Limb (tissue), 2 donors: ENCODE results near the gene TOR1B.
A peak's percentile ranks its signal among the peaks of the same experiment; 100 is the strongest.
"Not testable (repeated sequence)": the region's sequence is repeated elsewhere in the genome, so short reads cannot be mapped to it uniquely, and the experiment has no call there.

ENCODE experiments used
- DNase-seq, 2 donors: peaks; one replicate each; pipeline ENCODE4 v3.0.0-alpha.2; 2016; ENCODE audit errors: extremely low spot score in 2 of 2

The TOR1B gene

DNA sequence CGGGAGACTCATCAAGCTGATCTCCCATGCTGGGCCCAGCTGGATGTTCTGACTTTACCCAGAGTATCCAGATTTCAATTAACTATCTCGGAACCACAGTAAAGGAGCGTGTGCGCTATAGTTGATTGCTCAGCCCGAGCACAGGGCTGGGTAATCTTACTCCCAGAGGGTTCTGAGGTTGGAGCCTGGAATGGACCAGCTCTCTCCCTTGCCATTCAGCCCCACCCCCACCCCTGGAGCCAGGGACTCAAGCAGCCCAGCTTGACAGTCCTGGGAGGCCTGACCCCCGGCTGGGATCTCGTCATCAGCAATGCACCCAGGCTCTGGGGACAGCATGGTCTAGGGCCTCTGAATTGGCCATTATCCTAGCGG is 26.4 kb upstream of the TOR1B start:
- no peak for DNase-seq

DNA sequence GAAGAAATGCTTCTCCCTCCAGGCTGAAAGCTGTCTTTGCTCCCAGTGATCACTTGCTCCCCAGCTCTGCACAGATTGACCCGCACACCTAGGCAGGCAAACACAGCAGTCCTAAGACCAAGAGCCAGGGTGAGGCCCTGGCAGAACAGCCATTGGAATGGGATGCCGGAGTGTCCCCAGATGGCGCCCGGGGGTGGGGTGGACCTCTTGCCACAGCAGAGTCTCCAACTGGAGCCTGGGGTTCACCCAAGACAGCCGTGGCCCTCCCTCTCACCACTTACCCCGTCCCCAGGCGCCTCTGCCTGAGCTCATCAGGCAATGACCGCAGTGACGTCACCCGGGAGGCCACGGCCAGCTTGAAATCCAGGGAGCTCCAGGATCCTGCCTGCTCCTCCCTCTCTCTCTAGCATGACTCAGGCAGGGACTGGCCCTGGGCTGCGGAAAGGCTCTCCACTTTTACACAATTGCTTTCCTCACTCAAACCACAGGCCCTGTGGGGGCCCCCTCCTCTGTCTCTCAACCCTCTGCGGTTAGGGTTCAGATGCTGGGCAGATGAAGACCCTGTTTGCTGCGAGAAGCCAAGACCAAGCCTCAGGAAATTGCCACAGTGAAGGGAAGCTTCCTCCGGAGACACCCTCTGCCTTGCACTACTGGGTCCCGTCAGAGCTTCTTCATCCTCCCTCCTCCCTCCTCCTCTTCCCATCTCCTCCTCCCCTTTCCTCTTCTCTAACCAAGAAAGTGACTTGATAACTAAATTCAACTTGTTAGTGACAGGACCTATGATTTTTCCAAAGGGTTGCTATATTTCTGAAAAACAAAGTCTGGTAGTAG is 25.8 kb upstream of the TOR1B start:
- DNase-seq, result peak; percentile 81 to 84

DNA sequence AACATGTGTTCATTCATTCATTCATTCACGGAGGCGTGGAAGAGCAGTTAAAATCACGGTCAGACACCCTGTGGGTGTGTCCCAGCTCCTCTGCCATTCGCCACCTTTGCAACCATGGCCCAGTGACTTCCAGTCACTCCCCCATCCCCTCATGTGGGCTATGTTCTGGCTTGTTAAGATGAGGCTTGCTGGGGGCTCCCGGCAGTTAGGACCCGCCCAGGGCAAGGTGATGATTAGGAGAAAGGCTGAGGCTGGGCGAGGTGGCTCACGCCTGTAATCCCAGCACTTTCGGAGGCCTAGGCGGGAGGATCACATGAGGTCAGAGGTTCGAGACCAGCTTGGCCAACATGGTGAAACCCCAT is 25.2 kb upstream of the TOR1B start:
- no peak for DNase-seq

DNA sequence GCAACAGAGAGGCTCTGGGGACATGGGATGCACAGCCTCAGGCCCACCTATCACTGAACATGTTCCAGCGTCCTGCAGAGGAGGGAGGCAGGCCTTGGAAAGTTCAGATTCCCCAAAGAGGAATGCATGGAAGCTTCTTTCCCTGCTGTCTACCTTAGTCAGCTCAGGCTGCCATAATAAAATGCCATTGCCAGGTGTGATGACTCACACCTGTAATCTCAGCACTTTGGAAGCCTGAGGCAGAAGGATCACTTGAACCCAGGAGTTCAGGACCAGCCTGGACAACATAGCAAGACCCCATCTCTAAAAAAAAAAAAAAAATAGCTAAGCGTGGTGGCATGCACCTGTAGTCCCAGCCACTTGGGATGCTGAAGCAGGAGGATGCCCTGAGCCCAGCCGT is 24.5 kb upstream of the TOR1B start:
- no peak for DNase-seq

DNA sequence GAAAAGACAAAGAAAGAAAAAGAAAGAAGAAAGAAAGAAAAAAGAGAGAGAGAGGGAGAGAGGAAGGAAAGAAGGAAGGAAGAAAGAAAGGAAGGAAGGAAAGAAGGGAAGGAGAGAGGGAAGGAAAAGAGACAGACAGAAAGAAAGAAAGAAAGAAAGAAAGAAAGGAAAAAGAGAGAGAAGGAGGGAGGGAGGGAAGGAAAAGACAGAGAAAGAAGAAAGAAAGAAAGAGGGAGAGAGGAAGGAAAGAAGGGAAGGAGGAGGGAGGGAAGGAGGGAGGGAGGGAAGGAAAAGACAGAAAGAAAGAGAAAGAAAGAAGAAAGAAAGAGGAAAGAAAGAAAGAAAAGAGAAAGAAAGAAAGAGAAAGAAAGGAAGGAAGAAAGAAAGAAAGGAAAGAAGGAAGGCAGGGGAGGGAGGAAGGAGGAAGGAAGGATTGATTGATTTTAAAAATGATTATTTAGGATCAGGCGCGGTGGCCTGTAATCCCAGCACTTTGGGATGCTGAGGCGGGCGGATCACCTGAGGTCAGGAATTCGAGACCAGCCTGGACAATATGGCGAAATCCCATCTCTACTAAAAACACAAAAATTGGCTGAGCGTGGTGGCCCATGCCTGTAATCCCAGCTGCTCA is 23.3 kb upstream of the TOR1B start:
- no peak for DNase-seq

DNA sequence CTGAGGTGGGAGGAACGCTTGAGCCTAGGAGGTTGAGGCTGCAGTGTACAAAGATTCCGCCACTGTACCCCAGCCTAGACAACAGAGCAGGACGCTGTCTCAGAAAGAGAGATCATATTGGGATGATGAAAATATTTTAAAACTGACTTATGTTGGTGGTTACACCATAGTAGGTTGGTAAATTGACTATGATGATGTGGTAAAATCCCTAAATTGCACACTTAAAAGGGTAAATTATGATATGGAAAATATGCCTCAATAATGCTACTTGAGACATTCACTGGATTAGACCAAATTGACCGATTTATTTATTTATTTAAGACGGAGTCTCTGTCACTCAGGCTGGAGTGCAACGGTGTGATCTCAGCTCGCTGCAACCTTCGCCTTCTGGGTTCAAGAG is 21.9 kb upstream of the TOR1B start:
- no peak for DNase-seq

DNA sequence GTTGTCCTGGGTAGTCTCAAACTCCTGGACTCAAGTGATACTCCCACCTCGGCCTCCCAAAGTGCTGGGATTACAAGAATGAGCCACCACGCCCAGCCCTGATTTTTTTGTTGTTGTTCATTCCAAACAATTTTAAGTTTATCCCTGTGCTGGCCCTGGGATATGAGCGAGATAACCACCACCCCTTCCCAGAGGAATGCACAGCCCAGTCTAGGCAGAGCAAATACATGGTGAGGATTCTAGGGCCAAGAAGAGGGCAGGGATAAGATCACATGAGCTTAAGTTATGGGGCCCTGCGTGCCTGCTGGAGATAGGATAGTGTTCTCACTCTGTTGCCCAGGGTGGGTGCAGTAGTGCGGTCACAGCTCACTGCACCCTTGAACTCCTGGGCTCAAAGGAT is 21.0 kb upstream of the TOR1B start:
- no peak for DNase-seq

DNA sequence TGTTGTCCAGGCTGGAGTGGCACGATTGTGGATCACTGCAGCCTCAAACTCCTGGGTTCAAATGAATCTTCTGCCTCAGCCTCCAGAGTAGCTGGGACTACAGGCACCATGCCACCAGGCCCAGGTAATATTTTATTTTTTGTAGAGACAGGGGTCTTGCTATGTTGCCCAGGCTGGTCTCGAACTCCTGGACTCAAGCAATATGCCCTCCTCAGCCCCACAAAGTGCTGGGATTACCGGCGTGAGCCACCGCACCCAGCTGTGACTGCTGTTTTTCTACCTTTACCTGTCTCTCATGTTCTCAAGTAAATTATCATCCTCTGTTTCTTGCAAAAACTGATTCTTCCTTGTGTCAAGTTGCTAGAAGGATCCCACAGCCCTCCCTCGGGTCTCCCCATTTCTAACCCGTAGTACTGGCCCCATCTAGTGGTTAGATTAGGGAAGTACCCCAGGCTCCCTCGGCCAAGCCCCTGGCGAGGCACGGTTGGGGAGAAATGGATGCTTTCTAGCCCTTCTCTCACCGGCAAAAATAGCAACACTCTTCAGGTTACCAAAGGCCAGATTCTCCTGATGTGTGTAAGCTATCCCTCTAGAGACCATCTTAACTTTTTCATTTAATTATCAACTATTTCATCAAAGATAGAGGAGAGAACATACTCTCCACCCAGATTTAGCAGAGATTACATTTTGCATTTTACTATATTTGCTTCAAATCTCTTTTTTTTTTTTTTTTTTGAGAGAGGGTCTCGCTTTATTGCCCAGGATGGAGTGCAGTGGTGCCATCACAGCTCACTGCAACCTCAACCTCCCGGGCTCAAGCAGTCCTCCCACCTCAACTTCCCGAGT is 19.2 kb upstream of the TOR1B start:
- DNase-seq, result peak; percentile 80 to 84

DNA sequence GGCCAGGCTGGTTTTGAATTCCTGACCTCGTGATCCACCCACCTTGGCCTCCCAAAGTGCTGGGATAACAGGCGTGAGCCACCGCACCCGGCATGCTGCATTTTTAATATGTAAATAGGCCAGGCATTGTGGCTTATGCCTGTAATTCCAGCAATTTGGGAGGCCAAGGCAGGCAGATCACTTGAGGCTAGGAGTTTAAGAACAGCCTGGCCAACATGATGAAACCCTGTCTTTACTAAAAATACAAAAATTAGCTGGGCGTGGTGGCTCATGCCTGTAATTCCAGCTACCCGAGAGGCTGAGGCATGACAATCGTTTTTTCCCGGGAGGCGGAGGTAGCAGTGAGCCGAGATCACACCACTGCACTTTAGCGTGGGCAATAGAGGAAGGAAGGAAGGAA is 18.0 kb upstream of the TOR1B start:
- not testable (repeated sequence) for DNase-seq

DNA sequence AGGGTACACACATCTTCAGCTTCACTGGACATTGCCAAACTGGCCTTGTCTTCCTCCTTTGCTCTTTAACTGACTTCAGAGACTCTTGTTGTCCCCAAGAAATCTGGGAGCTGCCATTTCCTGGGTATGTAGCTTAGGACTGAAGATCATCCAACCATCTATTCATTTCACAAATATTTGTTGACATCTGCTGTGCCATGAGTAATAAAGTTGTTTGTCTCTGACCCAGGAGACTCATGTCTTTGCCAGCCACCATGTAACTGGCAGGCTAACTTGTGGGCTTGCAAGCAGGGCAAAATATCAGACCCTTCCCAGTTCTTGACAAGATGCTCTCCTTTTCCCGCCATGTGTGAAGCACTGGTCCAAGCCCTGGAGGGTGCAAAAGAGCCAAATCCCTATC is 17.1 kb upstream of the TOR1B start:
- DNase-seq, result no peak

DNA sequence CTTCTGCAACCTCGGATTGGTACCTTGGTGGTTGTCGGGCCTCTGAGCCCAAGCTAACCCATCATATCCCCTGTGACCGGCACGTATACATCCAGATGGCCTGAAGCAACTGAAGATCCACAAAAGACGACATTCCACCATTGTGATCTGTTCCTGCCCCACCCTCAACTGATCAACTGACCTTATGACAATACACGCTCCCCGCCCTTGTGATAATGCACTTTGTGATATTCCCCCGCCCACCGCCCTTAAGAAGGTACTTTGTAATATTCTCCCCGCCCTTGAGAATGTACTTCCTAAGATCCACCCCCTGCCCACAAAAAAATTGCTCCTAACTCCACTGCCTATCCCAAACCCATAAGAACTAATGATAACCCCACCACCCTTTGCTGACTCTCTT is 16.5 kb upstream of the TOR1B start:
- DNase-seq, result no peak

DNA sequence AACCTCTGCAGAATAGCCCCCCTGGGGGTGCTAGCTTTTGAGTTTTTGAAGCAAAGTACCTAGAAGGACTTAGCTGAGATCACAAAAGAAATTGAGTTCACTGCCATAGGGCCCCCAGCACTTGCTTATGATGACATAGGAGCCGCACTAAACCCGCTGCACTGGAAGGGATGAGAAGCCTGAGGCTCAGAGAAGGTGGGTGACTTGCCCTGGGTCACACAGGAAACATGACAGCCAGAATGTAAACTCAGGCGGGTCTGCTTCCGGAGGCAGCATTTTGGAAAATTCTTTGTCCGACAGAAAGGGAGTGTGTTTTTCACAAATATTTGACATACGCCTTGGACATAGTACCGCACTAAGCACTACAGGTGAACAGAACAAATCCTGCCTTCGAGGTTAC is 8.4 kb upstream of the TOR1B start:
- DNase-seq, result no peak

DNA sequence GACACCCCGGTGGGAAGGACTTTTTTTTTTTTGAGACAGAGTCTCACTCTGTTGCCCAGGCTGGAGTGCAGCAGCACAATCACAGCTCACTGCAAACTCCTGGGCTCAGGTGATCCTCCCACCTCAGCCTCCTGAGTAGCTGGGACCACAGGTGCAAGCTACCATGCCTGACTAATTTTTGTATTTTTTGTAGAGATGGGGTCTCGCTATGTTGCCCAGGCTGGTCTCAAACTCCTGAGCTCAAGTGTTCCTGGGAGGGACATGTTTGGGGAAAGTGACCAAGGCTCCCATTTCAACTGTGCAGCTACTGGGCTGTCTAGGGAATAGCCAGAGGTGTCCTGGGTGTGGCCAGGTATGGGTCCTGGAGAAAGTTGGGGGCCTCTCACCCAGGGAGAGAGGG is 7.0 kb upstream of the TOR1B start:
- not testable (repeated sequence) for DNase-seq

DNA sequence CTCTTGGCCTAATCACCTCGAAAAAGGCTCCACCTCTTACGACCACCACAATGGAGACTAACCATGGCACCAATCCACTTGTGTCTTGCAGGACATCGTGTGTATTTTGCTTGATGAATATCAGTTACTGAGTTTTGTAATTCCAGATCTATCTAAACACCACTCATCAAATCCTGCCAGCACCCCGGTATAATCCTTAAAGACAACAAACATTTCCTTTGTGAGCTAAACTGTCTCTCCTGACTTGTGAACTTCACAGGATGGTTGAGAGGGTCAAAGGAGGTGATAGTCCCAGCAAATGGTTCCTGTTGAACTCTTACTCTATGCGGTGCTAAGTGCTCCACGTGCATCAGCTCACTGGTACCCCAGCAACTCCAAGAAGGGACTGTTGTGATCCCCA is 4.0 kb upstream of the TOR1B start:
- no peak for DNase-seq

DNA sequence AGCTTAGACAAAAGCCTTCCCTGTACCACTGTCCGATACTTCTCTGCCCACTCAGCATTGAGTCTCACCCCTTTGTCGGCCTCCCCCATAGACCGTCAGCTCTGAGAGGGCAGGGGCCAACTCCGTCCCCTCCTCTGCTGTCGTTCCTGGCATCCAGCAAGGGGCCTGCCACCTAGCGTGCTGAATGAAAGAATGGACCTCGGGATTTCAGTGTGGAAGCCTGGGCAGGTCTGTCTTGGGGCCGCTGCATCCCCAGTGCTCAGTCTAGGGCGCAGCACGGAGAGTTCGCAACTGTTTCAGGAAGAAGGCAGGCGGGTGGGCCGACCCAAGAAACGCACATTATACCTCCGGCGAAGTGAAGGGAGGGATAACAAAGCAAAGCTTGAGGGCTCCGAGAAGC is 1.5 kb upstream of the TOR1B start:
- DNase-seq, result no peak

DNA sequence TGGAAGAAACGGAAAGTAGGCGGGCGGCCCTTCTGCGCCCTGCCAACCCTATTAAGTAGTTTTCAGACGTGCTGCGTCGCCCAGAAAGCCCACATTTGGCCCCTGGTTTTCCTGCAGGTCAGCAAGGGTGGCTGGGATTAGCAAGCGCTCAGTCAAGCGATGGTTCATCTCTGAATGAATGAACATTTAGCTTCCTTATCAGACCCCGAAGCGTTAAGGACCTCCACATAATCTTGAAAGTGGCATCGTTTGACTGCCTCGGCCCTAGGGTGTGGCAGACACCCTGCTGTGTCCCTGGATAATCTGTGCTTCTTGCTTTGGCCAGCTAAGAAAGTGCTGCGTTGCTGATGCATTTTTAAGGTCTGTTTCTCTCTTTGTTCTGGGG is 684 bp downstream of the TOR1B start:
- no peak for DNase-seq

DNA sequence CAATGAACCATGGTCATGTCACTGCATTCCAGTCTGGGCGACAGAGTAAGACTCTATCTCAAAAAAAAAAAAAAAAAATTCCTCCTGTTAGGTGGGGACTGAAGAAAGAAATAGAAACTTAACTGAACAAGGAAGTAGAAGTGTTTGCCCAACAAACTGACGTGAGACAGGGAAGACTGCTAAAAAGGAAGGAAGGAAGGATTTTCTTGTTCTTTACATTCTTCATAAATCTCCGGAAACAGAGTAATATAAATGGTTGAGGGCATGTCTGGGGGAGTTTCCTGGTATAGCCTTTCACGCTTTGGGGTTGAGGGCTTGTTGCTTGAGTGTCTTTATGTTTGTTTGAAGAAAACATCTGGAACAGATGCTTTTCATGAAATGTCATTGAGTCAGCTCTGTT is 3.1 kb downstream of the TOR1B start:
- DNase-seq, result no peak

DNA sequence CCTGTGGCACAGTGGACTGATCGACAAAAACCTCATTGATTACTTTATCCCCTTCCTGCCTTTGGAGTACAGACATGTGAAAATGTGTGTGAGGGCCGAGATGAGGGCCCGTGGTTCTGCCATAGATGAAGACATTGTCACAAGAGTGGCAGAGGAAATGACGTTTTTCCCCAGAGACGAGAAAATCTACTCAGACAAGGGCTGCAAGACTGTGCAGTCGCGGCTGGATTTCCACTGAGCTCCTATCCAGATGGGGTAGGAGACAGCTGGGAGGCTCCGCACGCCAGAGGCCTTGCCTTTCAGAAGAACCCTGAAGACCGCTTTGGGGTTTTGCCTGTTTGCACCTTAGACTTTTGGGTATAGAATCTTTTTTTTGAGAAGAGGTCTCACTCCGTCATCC is 6.4 kb downstream of the TOR1B start:
- no peak for DNase-seq

DNA sequence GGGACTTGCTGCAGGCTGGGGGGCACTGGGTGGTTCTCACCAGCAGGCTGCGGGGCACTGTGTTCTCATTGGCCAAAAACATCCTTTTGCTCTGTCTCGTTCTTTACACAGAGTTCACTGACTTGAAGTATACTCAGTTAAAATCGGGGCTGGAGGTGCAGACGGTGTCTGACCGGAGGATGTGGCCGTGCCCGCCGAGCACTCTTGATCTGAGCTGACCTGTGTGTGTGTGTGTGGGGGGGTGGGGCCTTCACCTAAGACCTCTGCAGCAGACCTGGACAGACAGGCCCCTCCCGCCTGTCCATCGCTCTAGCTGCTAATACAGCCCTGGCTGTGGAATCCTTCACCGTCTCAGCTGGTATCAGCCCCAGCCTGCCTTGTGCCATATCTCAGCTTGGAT is 7.1 kb downstream of the TOR1B start:
- no peak for DNase-seq

DNA sequence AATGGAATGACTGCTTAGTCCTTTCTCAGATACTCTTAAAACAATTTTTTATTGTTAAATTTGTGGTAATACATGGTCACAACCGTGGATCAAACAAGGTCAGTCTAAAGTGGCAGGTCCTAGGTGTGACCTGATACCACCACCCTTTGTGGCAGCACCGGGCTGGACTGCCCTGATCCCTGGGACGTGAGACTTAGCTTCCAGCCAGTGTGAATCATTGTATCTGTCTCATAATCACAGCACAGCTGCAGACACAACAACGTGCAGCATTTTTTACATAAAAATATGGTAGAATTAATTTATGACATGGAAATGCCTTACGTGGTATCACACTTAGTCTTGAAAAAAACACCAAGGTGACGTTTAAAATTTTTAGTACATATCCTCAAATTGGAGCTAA is 7.8 kb downstream of the TOR1B start:
- no peak for DNase-seq

DNA sequence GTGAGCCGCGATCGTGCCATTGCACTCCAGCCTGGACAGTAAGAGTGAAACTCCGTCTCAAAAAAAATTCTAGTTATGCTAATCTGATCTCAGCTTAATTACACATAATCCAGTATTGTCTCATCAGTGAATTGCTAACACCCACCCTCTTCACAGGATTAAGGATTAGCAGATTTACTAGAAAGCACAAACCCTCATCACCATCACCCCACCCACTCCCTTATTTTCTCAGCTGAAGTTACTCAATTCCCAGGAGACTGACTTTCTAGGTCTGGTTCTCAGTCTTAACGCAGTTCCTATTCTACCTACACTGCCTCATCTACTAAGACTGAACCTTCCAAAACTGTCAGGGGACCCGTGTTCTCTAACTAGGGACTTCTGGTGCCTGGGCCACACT is 9.0 kb downstream of the TOR1B start:
- DNase-seq, result no peak

DNA sequence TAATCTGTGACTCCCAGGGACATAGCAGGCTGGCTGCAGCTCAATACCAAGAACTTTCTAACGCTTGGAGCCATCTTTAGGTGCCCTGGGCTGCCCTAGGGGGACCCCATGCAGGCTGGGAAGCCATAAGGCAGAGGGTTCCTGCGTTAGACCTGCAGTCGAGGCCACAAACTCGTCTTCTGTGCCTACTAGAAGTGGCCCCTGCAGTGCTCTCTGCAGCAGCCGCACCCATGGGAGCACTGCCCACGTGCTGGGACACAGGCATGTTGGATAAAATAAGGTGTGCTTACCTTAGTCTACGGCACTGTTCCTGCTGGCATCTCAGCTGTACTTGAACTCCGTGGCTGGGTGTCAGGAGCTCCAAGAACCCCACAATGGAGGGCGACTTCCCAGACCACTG is 9.4 kb downstream of the TOR1B start:
- DNase-seq, result no peak

DNA sequence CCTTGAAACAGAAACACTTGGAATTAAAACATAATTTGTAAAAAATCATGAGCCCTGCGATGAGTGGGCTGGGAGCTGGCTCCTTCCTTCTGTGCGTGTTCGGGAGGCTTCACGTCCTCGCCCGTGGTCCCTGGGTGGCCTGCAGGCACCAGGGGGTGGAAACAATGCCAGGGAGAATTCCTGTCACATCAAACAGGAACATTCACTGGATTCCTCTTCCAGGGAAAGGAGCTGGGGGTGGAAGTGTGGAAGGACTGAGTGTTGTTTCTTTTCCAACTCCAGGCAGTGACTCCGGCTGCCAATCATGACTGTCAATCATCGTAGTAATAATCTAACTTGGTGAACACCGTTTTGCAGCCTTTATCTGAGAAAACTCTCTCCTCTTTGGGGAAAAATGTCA is 10.7 kb downstream of the TOR1B start:
- no peak for DNase-seq
